Measurements from ENCODE around the gene EIF3I. TPM values are rescaled to one million over a fixed set of nuclear protein-coding genes. Genes with fewer than 3 reads are reported as not detected.

The EIF3I gene
- polyA plus RNA-seq, 1 donor = 156 TPM

GRCh38 chr1:32269744-32270143, 47.5 kb downstream of the EIF3I start:
- no peak for DNase-seq
- H3K27me3 ChIP-seq (ENCODE audit: control insufficient read depth, insufficient read depth, low read length) = peaks cover 13% of the 10 kb centered on the region

GRCh38 chr1:32272557-32273390, 50.6 kb downstream of the EIF3I start:
- peaks cover 2% of the 10 kb centered on the region for H3K9me3 ChIP-seq (ENCODE audit: control insufficient read depth, low read depth, low read length)
- no peak overlapping the region for H3K4me3 ChIP-seq (ENCODE audit: low read length)
- peaks cover 38% of the 10 kb centered on the region for H3K27me3 ChIP-seq (ENCODE audit: control insufficient read depth, insufficient read depth, low read length)
- no peak for DNase-seq
- no CpG with 5 or more reads among the region's 7 CpGs for WGBS (ENCODE audit: insufficient coverage, low lambda C conversion rate)
- H3K4me1 ChIP-seq (ENCODE audit: control insufficient read depth, insufficient read depth, low read length) = no peaks in the 10 kb centered on the region
- no peak overlapping the region for H3K27ac ChIP-seq (ENCODE audit: low read length)
- no peaks in the 10 kb centered on the region for H3K36me3 ChIP-seq (ENCODE audit: control insufficient read depth, insufficient read depth, low read length)

More at GRCh38 chr1:32269744-32270143, 47.5 kb downstream of the EIF3I start:
- Histone ChIP-seq H3K36me3 (ENCODE audit: control insufficient read depth, insufficient read depth, low read length) (no peaks in the 10 kb centered on the region), H3K9me3 (ENCODE audit: control insufficient read depth, low read depth, low read length) (no peaks in the 10 kb centered on the region), H3K27ac (ENCODE audit: low read length) (no peak overlapping the region), H3K4me1 (ENCODE audit: control insufficient read depth, insufficient read depth, low read length) (no peaks in the 10 kb centered on the region), H3K4me3 (ENCODE audit: low read length) (no peak overlapping the region)

GRCh38 chr1:32273391-32274208, 51.4 kb downstream of the EIF3I start:
- H3K27me3 ChIP-seq (ENCODE audit: control insufficient read depth, insufficient read depth, low read length) = peaks cover 38% of the 10 kb centered on the region
- no peaks in the 10 kb centered on the region for H3K4me1 ChIP-seq (ENCODE audit: control insufficient read depth, insufficient read depth, low read length)
- no peak overlapping the region for H3K27ac ChIP-seq (ENCODE audit: low read length)
- no peaks in the 10 kb centered on the region for H3K36me3 ChIP-seq (ENCODE audit: control insufficient read depth, insufficient read depth, low read length)
- whole genome bisulfite sequencing (ENCODE audit: insufficient coverage, low lambda C conversion rate) = 0% methylated on average over 1 of the region's 10 CpGs
- H3K9me3 ChIP-seq (ENCODE audit: control insufficient read depth, low read depth, low read length) = peaks cover 2% of the 10 kb centered on the region
- peak; percentile 56 to 72 for DNase-seq
- H3K4me3 ChIP-seq (ENCODE audit: low read length) = no peak overlapping the region

DNA sequence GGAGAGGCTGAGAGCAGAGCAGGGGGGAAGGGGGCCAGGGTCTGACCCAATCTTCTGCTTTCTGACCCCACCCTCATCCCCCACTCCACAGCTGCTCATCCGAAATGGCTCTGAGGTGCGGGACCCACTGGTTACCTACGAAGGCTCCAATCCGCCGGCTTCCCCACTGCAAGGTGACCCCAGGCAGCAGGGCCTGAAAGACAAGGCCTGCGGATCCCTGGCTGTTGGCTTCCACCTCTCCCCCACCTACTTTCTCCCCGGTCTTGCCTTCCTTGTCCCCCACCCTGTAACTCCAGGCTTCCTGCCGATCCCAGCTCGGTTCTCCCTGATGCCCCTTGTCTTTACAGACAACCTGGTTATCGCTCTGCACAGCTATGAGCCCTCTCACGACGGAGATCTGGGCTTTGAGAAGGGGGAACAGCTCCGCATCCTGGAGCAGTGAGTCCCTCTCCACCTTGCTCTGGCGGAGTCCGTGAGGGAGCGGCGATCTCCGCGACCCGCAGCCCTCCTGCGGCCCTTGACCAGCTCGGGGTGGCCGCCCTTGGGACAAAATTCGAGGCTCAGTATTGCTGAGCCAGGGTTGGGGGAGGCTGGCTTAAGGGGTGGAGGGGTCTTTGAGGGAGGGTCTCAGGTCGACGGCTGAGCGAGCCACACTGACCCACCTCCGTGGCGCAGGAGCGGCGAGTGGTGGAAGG, 52.6 kb downstream of the EIF3I start:
- H3K9me3 ChIP-seq (ENCODE audit: control insufficient read depth, low read depth, low read length) = peaks cover 2% of the 10 kb centered on the region
- WGBS (ENCODE audit: insufficient coverage, low lambda C conversion rate) = no CpG with 5 or more reads among the region's 31 CpGs

DNA sequence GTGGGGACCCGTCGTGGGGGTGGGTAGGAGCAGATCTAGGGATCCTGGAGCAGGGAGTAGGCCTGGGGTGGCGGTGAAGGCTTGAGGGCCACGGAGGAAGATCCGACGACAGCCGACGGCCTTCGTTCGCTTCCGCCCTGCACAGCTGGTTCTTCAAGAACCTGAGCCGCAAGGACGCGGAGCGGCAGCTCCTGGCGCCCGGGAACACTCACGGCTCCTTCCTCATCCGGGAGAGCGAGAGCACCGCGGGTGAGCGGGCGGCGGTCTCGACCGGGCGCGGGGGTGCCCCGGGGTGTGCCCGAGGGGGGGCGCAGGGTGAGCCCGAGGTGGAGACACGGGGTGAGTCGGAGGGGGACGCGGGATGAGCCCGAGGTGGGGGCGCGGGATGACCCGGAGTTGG, 53.2 kb downstream of the EIF3I start:
- Histone ChIP-seq H3K4me3 (ENCODE audit: low read length) (no peak overlapping the region), H3K27me3 (ENCODE audit: control insufficient read depth, insufficient read depth, low read length) (peaks cover 42% of the 10 kb centered on the region), H3K36me3 (ENCODE audit: control insufficient read depth, insufficient read depth, low read length) (no peaks in the 10 kb centered on the region), H3K27ac (ENCODE audit: low read length) (no peak overlapping the region), H3K9me3 (ENCODE audit: control insufficient read depth, low read depth, low read length) (peaks cover 2% of the 10 kb centered on the region), H3K4me1 (ENCODE audit: control insufficient read depth, insufficient read depth, low read length) (no peaks in the 10 kb centered on the region)
- DNase-seq = peak in 1 of 2 donors; percentile 52
- no CpG with 5 or more reads among the region's 41 CpGs for WGBS (ENCODE audit: insufficient coverage, low lambda C conversion rate)

More for the DNA sequence above, 52.6 kb downstream of the EIF3I start:
- DNase-seq = no peak
- Histone ChIP-seq H3K27ac (ENCODE audit: low read length) (no peak overlapping the region), H3K4me1 (ENCODE audit: control insufficient read depth, insufficient read depth, low read length) (no peaks in the 10 kb centered on the region), H3K36me3 (ENCODE audit: control insufficient read depth, insufficient read depth, low read length) (no peaks in the 10 kb centered on the region), H3K4me3 (ENCODE audit: low read length) (no peak overlapping the region), H3K27me3 (ENCODE audit: control insufficient read depth, insufficient read depth, low read length) (peaks cover 42% of the 10 kb centered on the region)

GRCh38 chr1:32276032-32276782, 54.0 kb downstream of the EIF3I start:
- H3K4me1 ChIP-seq (ENCODE audit: control insufficient read depth, insufficient read depth, low read length) = no peaks in the 10 kb centered on the region
- peaks cover 2% of the 10 kb centered on the region for H3K9me3 ChIP-seq (ENCODE audit: control insufficient read depth, low read depth, low read length)
- no CpG with 5 or more reads among the region's 30 CpGs for WGBS (ENCODE audit: insufficient coverage, low lambda C conversion rate)
- H3K27ac ChIP-seq (ENCODE audit: low read length) = no peak overlapping the region
- peaks cover 42% of the 10 kb centered on the region for H3K27me3 ChIP-seq (ENCODE audit: control insufficient read depth, insufficient read depth, low read length)
- no peak for DNase-seq
- H3K4me3 ChIP-seq (ENCODE audit: low read length) = no peak overlapping the region
- H3K36me3 ChIP-seq (ENCODE audit: control insufficient read depth, insufficient read depth, low read length) = no peaks in the 10 kb centered on the region

Other genes with a start within 250 kb of the EIF3I start
- 130 TPM for gene KHDRBS1, start 208.5 kb upstream of the EIF3I start, polyA plus RNA-seq
- 14.9 TPM for gene TMEM39B, start 149.5 kb upstream of the EIF3I start, polyA plus RNA-seq
- 25.3 TPM for gene KPNA6, start 114.4 kb upstream of the EIF3I start, polyA plus RNA-seq
- gene TXLNA, start 42.7 kb upstream of the EIF3I start, polyA plus RNA-seq = 33.7 TPM
- gene CCDC28B, start 21.8 kb upstream of the EIF3I start, polyA plus RNA-seq = 13.3 TPM
- 5.5 TPM for gene IQCC, start 16.7 kb upstream of the EIF3I start, polyA plus RNA-seq
- 0.54 TPM for gene DCDC2B, start 13.3 kb upstream of the EIF3I start, polyA plus RNA-seq
- 22.0 TPM for gene TMEM234, start 54 bp upstream of the EIF3I start, polyA plus RNA-seq
- gene FAM167B, start 24.8 kb downstream of the EIF3I start, polyA plus RNA-seq = 2.8 TPM
- 4.2 TPM for gene LCK, start 28.9 kb downstream of the EIF3I start, polyA plus RNA-seq
- gene HDAC1, start 69.7 kb downstream of the EIF3I start, polyA plus RNA-seq = 153 TPM
- 139 TPM for gene MARCKSL1, start 113.8 kb downstream of the EIF3I start, polyA plus RNA-seq
- gene FAM229A, start 140.1 kb downstream of the EIF3I start, polyA plus RNA-seq = 12.2 TPM
- 6.1 TPM for gene TSSK3, start 140.1 kb downstream of the EIF3I start, polyA plus RNA-seq
- 57.2 TPM for gene BSDC1, start 172.0 kb downstream of the EIF3I start, polyA plus RNA-seq
- gene ZBTB8B, start 242.7 kb downstream of the EIF3I start, polyA plus RNA-seq = 0.25 TPM

Measured in large intestine (tissue), 3 donors.